T-helper 17 cell (primary cell): Measurements from ENCODE around the gene RFX2. TPM values are rescaled to one million over a fixed set of nuclear protein-coding genes. Genes with fewer than 3 reads are reported as not detected.
A peak's percentile ranks its signal among the peaks of the same experiment; 100 is the strongest.
"Not testable (repeated sequence)": the region's sequence is repeated elsewhere in the genome, so short reads cannot be mapped to it uniquely, and the experiment has no call there.

Experiments used
- ATAC-seq: fragments of 150-1000 bp; cut with Tn5 transposase; 2 replicates; pipeline ENCODE4 v1.10.0; 2021; ENCODE audit warnings: mild to moderate bottlenecking, moderate library complexity
- DNase-seq, 3 donors: peaks; one replicate each; pipeline versions ENCODE4 v3.0.0 to v3.0.0-alpha.2; 2020 to 2021
- H3K9me3 ChIP-seq: one replicate; pipeline ENCODE4 v1.7.0; 2013; ENCODE audit warnings: low read length, mild to moderate bottlenecking; ENCODE audit not compliant: control insufficient read depth, poor library complexity, severe bottlenecking
- H3K27ac Mint-ChIP-seq: one replicate; pipeline ENCODE4 v1.8.0; 2022; ENCODE audit warnings: mild to moderate bottlenecking, moderate library complexity, mixed read lengths
- H3K27me3 Mint-ChIP-seq: one replicate; pipeline ENCODE4 v1.8.0; 2022; ENCODE audit warnings: mixed read lengths
- H3K36me3 Mint-ChIP-seq: one replicate; pipeline ENCODE4 v1.8.0; 2022; ENCODE audit warnings: low read depth, mixed read lengths
- H3K4me1 Mint-ChIP-seq: one replicate; pipeline ENCODE4 v1.8.0; 2022; ENCODE audit warnings: mild to moderate bottlenecking, mixed read lengths
- H3K4me3 Mint-ChIP-seq: one replicate; pipeline ENCODE4 v1.8.0; 2022; ENCODE audit warnings: mild to moderate bottlenecking, moderate library complexity, mixed read lengths
- total RNA-seq, 4 donors: library from RNA in 2 of 4; stranded (reverse) in 2 of 4; gene quantifications; one replicate each; pipeline ENCODE4 v1.2.3 and lab custom pipeline; 2022 to 2026

RFX2 gene
- total RNA-seq, 2 donors from 2014 or later: 9.0 to 23.3 TPM

DNA sequence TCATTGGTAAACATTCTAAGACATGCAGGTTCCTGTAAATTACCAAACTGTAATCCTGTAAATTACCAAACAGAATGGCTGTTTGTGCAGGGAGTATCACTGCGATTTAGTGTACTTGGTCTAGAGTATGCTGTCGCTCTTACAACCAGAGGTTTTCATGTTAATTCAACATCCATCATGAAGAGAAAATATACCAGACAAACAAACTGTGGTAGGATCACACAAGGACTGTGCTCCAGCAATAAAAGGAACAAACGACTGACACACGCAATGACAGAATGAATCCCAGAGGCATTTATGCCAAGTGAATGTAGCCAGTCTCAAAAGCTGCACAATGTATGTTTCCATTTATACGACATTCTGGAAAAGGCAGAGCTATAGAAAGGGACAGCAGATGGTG, 31.2 kb downstream of the RFX2 start:
- H3K4me1 Mint-ChIP-seq: peaks cover 18% of the 10 kb centered on the region
- H3K4me3 Mint-ChIP-seq: no peak overlapping the region
- no peak for DNase-seq
- H3K9me3 ChIP-seq: no peaks in the 10 kb centered on the region
- H3K36me3 Mint-ChIP-seq: no peaks in the 10 kb centered on the region
- H3K27me3 Mint-ChIP-seq: no peaks in the 10 kb centered on the region
- H3K27ac Mint-ChIP-seq: peak overlapping the region; percentile 6
- no peak for ATAC-seq

- no peak overlapping the region for H3K4me3 Mint-ChIP-seq
- peaks cover 18% of the 10 kb centered on the region for H3K4me1 Mint-ChIP-seq
- no peaks in the 10 kb centered on the region for H3K9me3 ChIP-seq
- no peaks in the 10 kb centered on the region for H3K36me3 Mint-ChIP-seq
- H3K27me3 Mint-ChIP-seq: no peaks in the 10 kb centered on the region
- peak overlapping the region; percentile 6 for H3K27ac Mint-ChIP-seq
- no peak for ATAC-seq
- DNase-seq: no peak
Observed at GRCh38 chr19:6078068-6078467, 32.2 kb downstream of the RFX2 start.

GRCh38 chr19:6076675-6077463, 33.4 kb downstream of the RFX2 start:
- Mint-ChIP-seq H3K36me3 (no peaks in the 10 kb centered on the region), H3K27me3 (no peaks in the 10 kb centered on the region), H3K4me3 (peak overlapping the region; percentile 41), H3K4me1 (peaks cover 18% of the 10 kb centered on the region), H3K27ac (peak overlapping the region; percentile 57)
- DNase-seq (no peak), ATAC-seq (no peak)
- no peaks in the 10 kb centered on the region for H3K9me3 ChIP-seq

- Mint-ChIP-seq H3K27me3 (no peaks in the 10 kb centered on the region), H3K4me1 (peaks cover 18% of the 10 kb centered on the region), H3K36me3 (no peaks in the 10 kb centered on the region), H3K4me3 (no peak overlapping the region), H3K27ac (no peak overlapping the region)
- no peak for DNase-seq
- no peaks in the 10 kb centered on the region for H3K9me3 ChIP-seq
- no peak for ATAC-seq
Observed at GRCh38 chr19:6076291-6076665, 34.0 kb downstream of the RFX2 start.

- Mint-ChIP-seq H3K36me3 (no peaks in the 10 kb centered on the region), H3K4me1 (peaks cover 13% of the 10 kb centered on the region), H3K27me3 (no peaks in the 10 kb centered on the region), H3K27ac (peak overlapping the region; percentile 32), H3K4me3 (peak overlapping the region; percentile 60)
- no peaks in the 10 kb centered on the region for H3K9me3 ChIP-seq
- DNase-seq (no peak), ATAC-seq (no peak)
Observed at GRCh38 chr19:6074709-6075403, 35.4 kb downstream of the RFX2 start.

GRCh38 chr19:6073858-6074708, 36.2 kb downstream of the RFX2 start:
- Mint-ChIP-seq H3K27me3 (no peaks in the 10 kb centered on the region), H3K27ac (peak overlapping the region; percentile 79), H3K4me1 (peaks cover 17% of the 10 kb centered on the region), H3K4me3 (peak overlapping the region; percentile 60), H3K36me3 (no peaks in the 10 kb centered on the region)
- no peaks in the 10 kb centered on the region for H3K9me3 ChIP-seq
- ATAC-seq: no peak
- no peak for DNase-seq

DNA sequence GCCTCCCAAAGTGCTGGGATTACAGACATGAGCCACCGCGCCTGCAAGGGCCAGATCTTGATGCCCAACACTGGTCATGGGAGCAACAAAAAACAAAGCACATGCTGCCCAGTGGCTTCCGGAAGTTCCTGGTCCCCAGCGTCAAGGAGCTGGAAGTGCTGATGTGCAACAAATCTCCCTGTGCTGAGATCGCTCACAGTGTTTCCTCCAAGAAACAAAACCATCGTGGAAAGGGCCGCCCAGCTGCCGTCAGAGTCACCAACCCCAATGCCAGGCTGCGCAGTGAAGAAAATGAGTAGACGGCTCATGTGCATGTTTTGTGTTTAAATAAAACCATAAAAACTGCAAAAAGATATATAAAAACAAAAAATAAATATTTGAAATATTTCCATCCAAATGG, 37.1 kb downstream of the RFX2 start:
- not testable (repeated sequence) for H3K4me3 Mint-ChIP-seq, H3K27me3 Mint-ChIP-seq, H3K36me3 Mint-ChIP-seq, ATAC-seq, H3K9me3 ChIP-seq, H3K27ac Mint-ChIP-seq, DNase-seq
- H3K4me1 Mint-ChIP-seq: peaks cover 19% of the 10 kb centered on the region

DNA sequence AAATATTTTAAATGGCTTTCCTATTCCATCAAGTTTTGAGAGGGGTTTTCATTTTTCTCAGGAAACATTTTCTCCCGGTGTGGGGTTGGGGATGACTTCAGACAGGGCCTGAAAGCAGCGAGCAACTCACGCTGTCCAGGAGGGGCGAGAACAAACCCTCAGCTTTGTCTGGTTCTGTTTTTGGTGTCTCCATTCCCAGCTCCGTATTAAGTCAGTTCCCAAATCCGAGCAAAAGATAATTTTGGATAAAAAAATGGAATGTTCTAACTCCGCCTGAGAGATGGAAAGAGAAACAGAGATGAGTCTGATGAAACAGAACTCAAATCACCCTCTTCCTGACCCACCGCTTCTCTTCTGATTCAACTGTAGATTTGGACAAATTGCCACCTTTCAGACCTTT, 38.4 kb downstream of the RFX2 start:
- DNase-seq (no peak), ATAC-seq (no peak)
- H3K4me3 Mint-ChIP-seq: no peak overlapping the region
- no peaks in the 10 kb centered on the region for H3K36me3 Mint-ChIP-seq
- no peak overlapping the region for H3K27ac Mint-ChIP-seq
- peaks cover 24% of the 10 kb centered on the region for H3K4me1 Mint-ChIP-seq
- no peaks in the 10 kb centered on the region for H3K27me3 Mint-ChIP-seq
- no peaks in the 10 kb centered on the region for H3K9me3 ChIP-seq

GRCh38 chr19:6070720-6071485, 39.4 kb downstream of the RFX2 start:
- no peaks in the 10 kb centered on the region for H3K9me3 ChIP-seq
- Mint-ChIP-seq H3K27ac (peak overlapping the region; percentile 77), H3K4me3 (peak overlapping the region; percentile 28), H3K4me1 (peaks cover 32% of the 10 kb centered on the region), H3K27me3 (no peaks in the 10 kb centered on the region), H3K36me3 (no peaks in the 10 kb centered on the region)
- DNase-seq: no peak
- no peak for ATAC-seq

DNA sequence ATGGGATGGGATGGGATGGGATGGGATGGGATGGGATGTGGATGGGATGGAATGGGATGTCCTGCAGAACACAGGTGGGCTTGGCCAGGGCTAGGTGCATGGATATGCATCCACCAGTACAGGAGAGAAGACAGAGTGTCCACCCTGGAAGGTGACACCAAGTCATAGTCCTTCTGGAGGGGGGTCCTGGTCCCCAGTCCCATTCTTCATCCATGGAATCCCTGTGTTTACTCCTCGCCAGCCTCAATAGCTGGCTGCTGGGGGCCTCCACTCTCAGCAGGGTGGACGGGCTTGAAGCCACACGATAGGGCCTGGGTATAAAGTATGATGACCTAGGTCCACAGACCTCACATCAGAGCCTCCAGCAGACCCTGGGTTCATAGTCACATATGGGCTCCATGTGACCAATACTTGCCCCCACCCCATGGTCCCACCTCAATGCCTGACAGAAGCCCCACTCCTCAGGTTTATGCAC, 40.1 kb downstream of the RFX2 start:
- H3K9me3 ChIP-seq: no peaks in the 10 kb centered on the region
- Mint-ChIP-seq H3K27me3 (no peaks in the 10 kb centered on the region), H3K4me1 (peaks cover 34% of the 10 kb centered on the region), H3K36me3 (no peaks in the 10 kb centered on the region), H3K27ac (peak overlapping the region; percentile 77), H3K4me3 (peak overlapping the region; percentile 28)
- no peak for ATAC-seq
- no peak for DNase-seq

DNA sequence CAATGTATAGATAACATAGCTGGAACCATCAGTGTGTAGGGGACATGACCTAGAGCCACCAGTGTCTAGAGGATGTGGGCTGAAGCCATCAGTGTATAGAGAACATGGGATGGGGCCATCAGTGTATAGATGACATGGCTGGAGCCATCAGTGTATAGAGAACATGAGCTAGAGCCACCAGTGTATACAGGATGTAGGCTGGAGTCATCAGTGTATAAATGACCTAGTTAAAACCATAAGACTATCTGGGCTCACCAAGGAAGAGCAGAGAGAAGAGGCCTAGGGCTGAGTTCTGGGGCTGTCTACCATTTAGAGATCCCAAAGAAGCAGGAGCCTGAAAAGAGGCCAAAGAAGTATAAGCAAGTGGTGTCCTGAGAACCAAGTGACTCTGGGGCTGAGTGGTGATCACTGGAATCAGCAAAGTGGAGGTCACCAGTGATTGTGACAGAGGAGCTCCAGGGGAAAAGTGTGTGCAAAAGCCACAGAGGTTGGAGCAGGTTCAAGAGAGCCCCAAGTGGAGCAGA, 41.0 kb downstream of the RFX2 start:
- H3K4me3 Mint-ChIP-seq: peak overlapping the region; percentile 72
- no peaks in the 10 kb centered on the region for H3K9me3 ChIP-seq
- DNase-seq (no peak), ATAC-seq (peak; percentile 45)
- H3K27me3 Mint-ChIP-seq: peaks cover 2% of the 10 kb centered on the region
- H3K36me3 Mint-ChIP-seq: no peaks in the 10 kb centered on the region
- peaks cover 33% of the 10 kb centered on the region for H3K4me1 Mint-ChIP-seq
- H3K27ac Mint-ChIP-seq: peak overlapping the region; percentile 77

GRCh38 chr19:6068711-6069110, 41.6 kb downstream of the RFX2 start:
- H3K27me3 Mint-ChIP-seq: peaks cover 8% of the 10 kb centered on the region
- DNase-seq (no peak), ATAC-seq (no peak)
- peak overlapping the region; percentile 77 for H3K27ac Mint-ChIP-seq
- no peak overlapping the region for H3K4me3 Mint-ChIP-seq
- H3K36me3 Mint-ChIP-seq: no peaks in the 10 kb centered on the region
- no peaks in the 10 kb centered on the region for H3K9me3 ChIP-seq
- H3K4me1 Mint-ChIP-seq: peaks cover 37% of the 10 kb centered on the region
